Keratinocyte (primary cell): ENCODE data around the gene FEM1B.

Source experiments
- CTCF ChIP-seq, 3 experiments: IDR thresholded peaks in 1 of 3; conservative IDR thresholded peaks in 1 of 3; optimal IDR thresholded peaks in 1 of 3; 2 replicates in 2 of 3; 3 replicates in 1 of 3; pipeline versions ENCODE3 to v1.5.1; 2011; ENCODE audit warnings: low read length in 3 of 3, mild to moderate bottlenecking in 3 of 3, moderate library complexity in 2 of 3, control low read depth in 1 of 3, inconsistent platforms in 1 of 3; ENCODE audit not compliant: insufficient read depth in 2 of 3; ENCODE audit errors: extremely low read depth in 1 of 3
- EZH2 ChIP-seq: IDR thresholded peaks from one replicate; pipeline ENCODE4 v1.6.1; 2012; ENCODE audit warnings: inconsistent platforms, mild to moderate bottlenecking, low read length, moderate library complexity

- TF ChIP-seq CTCF (optimal IDR thresholded peaks at IDR 0.05 in 1 of 3, IDR thresholded peaks at IDR 0.05 in 1 of 3, conservative IDR thresholded peaks at IDR 0.05 in 1 of 3; ENCODE audit: extremely low read depth in 1 of 3, insufficient read depth in 2 of 3, low read length in 3 of 3): no peak
- no peak for TF ChIP-seq EZH2
Observed at GRCh38 chr15:68335251-68335650, 57.7 kb downstream of the FEM1B start.
